HG03280 (cell line): ENCODE results near the gene PHB1.
A peak's percentile ranks its signal among the peaks of the same experiment; 100 is the strongest.
"Not testable (repeated sequence)": the region's sequence is repeated elsewhere in the genome, so short reads cannot be mapped to it uniquely, and the experiment has no call there.

Experiments used
- ATAC-seq: cut with Tn5 transposase; IDR thresholded peaks from one replicate; pipeline ENCODE4 v1.9.1; 2021; ENCODE audit warnings: mild to moderate bottlenecking, moderate library complexity; ENCODE audit not compliant: unreplicated experiment

The PHB1 gene

DNA sequence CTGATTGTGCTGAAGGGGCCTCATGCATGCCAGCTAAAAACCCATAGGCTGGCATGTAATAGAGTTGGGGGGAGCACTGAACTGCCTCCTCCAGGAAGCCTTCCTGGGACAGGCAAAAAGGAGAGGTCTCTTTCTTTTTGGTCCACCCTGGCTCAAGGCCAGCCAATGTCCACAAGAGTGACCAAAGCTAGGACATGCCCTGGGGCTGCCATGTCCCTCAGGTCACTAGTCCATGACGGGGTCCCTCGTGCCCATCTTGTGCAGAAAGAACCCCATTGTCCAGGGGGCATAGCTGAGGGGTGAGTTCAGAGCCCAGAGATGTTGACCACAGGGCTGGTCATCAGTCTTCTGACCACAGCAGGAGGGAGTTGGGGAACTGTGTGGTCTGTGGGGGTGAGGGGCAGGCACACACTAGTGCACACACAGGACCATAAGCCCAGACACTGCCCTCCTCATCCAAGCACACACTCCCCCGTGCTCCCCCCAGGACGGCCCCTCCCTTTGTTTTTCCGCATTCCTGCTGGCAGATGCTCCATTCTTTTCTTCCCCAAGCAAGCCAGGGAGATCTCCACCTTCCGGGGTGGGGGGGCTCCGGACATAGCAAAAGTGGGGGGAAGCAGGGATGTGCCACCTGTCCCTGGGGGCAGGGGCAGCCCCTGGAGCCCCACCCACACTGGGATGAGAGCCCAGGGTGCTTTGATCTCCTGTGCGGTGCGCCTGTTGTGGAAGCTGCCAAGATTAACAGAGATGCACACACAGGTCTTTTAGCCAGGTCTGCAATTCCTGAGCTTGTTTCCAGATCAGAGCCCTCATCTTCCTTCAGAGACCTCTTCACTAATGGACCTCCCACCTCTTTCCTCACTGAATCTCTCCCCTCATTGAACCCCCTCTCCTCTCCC lies 25.2 kb upstream of the PHB1 start:
- ATAC-seq: no peak

DNA sequence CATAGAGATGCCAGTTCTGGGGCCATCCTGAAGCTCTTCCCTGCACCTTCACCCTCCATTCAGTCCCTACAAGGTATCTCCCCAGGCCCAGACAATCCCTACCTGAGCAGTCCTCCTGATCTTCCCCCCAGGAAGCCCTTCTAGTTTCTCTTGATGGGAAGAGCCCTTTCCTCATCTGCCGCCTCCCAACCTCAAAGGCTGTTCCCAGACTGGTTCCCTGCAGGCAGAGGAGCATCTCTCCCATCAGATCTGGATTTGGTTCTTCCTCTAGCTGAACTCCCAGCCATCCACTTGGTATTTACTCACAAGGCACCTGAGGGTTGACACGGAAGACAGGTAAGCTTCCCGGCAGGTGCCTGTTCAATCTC lies 24.6 kb upstream of the PHB1 start:
- ATAC-seq: no peak

- ATAC-seq: no peak
These were observed 24.0 kb upstream of the PHB1 start for GRCh38 chr17:49438436-49439278.

- no peak for ATAC-seq
These were observed 23.2 kb upstream of the PHB1 start for GRCh38 chr17:49437696-49438435.

GRCh38 chr17:49436174-49436573 lies 21.5 kb upstream of the PHB1 start:
- no peak for ATAC-seq

DNA sequence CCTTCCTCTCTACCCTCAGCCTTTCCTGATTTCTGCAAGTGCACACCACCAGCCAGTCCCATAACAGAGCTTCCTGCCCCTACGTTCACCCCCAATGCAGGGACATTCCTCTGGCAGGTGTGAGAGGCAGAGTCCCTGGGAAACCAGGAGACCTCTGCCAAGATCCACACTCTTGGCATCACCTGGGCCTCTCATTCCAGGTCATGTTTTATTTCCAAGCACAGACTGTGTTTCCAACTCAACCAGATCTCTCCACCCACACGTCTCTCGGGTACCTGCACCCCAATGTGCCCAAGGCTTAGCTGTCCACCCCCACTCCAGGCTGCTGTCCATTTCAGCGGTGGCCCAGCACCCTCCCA lies 21.0 kb upstream of the PHB1 start:
- no peak for ATAC-seq

- no peak for ATAC-seq
These were observed 20.4 kb upstream of the PHB1 start for GRCh38 chr17:49434821-49435670.

GRCh38 chr17:49433000-49433694 lies 18.5 kb upstream of the PHB1 start:
- ATAC-seq: no peak

GRCh38 chr17:49431743-49432142 lies 17.1 kb upstream of the PHB1 start:
- no peak for ATAC-seq

DNA sequence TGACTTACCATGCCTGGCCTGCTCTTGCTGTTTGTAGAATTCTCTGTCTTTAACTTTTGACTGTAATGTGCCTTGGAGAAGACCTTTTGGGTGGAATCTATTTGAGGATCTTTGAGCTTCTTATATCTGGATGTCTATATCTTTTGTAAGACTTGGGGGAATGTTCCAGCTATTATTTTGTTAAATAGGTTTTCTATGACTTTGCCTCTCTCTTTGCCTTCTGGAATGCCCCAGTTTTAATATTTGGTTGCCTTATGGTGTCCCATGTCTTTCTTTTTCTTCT lies 10.3 kb upstream of the PHB1 start:
- no peak for ATAC-seq

GRCh38 chr17:49424276-49425003 lies 9.8 kb upstream of the PHB1 start:
- not testable (repeated sequence) for ATAC-seq

DNA sequence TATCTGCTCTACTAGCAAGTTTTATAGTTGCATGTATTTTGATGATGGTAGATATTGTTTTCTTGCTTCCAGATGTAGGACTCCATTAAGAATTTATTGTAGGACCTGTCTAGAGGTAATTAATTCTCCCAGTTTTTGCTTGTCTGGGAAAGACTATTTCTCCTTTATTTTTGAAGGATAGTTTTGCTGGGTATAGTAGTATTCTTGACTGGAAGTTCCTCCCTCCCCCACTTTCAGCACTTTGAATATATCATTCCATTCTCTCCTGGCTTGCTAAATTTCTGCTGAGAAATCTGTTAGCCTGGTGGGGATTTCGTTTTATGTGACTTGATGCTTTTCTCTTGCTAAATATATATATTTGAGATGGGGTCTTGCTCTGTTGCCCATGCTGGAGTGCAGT lies 8.0 kb upstream of the PHB1 start:
- ATAC-seq: no peak

DNA sequence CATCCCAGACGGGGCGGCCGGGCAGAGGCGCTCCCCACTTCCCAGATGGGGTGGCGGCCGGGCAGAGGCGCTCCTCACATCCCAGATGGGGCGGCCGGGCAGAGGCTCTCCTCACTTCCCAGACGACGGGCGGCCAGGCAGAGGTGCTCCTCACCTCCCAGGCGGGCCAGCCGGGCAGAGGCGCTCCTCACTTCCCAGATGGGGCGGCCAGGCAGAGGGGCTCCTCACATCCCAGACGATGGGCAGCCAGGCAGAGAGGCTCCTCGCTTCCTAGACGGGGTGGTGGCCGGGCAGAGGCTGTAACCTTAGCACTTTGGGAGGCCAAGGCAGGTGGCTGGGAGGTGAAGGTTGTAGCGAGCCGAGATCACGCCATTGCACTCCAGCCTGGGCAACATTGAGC lies 5.1 kb upstream of the PHB1 start:
- not testable (repeated sequence) for ATAC-seq

DNA sequence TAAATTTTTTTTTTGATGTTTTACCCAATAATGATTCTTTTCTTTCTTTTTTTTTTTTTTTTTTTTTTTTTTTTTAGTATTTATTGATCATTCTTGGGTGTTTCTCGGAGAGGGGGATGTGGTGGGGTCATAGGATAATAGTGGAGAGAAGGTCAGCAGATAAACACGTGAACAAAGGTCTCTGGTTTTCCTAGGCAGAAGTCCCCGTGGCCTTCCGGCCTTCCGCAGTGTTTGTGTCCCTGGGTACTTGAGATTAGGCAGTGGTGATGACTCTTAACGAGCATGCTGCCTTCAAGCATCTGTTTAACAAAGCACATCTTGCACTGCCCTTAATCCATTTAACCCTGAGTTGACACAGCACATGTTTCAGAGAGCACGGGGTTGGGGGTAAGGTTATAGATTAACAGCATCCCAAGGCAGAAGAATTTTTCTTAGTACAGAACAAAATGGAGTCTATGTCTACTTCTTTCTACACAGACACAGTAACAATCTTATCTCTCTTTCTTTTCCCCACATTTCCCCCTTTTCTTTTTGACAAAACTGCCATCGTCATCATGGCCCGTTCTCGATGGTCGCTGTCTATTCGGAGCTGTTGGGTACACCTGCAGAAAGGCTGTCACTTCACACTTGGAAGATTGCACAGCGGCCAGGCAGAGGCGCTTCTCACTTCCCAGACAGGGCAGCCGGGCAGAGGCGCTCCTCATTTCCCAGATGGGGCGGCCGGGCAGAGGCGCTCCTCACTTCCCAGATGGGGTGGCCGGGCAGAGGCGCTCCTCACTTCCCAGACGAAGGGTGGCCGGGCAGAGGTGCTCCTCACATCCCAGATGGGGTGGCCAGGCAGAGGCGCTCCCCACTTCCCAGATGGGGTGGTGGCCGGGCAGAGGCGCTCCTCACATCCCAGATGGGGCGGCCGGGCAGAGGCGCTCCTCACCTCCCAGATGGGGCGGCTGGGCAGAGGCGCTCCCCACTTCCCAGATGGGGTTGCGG lies 4.4 kb upstream of the PHB1 start:
- ATAC-seq: not testable (repeated sequence)

- peak; percentile 1 for ATAC-seq
These were observed 436 bp downstream of the PHB1 start for GRCh38 chr17:49414271-49414621.

GRCh38 chr17:49409066-49409465 lies 5.6 kb downstream of the PHB1 start:
- ATAC-seq: no peak

DNA sequence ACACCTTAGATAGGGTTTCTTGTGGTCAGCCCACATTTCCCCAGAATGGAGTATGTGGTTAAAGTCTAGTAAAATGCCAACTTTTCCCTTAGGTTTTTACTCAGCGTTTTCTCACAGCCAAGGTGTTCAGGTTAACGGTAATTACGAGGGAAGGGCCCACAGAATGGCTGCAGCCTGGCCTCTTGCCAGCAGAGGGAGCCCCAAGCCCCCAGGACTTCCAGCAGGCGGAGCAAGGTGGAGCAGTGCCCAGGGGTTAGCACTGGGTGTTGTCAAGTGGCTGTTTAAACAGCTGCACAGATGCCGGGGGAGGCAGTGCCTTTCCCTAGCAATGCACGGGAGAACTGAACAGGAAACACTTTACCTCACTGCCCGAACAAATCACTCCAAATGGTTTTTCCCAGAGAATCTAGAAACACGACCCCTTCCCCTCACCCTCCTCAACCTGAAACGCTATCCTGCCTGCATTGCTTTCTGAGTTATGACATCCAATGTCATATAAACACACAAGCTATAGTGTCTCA lies 6.6 kb downstream of the PHB1 start:
- ATAC-seq: peak; percentile 77

DNA sequence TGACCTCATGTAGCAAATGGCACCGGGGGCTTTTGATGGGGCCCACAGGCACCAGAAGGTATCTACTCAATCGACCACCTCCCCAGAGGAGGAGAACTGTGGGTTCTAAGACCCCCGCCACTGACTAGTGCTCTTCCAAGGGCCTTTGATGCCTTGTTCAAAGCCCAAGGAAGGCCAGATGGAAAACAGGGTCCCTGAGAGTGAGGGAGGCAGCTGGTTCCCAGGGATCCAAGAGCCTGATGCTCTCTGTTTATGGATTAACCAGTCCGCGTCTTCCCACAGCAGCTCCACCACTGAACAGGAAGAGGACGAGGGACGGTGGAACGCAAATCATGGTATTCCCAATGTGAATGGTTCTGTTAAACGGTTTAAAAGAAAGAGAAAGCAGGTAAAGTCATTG lies 7.6 kb downstream of the PHB1 start:
- no peak for ATAC-seq
